NCI-H1694 treated with DMSO at 0.1 percent for 48 hours (cell line): ENCODE measurements around the gene FAM168B.

Experiments
- DNase-seq: peaks from one replicate; lab custom pipeline; 2025; lab: John Stamatoyannopoulos, UW

FAM168B gene

DNA sequence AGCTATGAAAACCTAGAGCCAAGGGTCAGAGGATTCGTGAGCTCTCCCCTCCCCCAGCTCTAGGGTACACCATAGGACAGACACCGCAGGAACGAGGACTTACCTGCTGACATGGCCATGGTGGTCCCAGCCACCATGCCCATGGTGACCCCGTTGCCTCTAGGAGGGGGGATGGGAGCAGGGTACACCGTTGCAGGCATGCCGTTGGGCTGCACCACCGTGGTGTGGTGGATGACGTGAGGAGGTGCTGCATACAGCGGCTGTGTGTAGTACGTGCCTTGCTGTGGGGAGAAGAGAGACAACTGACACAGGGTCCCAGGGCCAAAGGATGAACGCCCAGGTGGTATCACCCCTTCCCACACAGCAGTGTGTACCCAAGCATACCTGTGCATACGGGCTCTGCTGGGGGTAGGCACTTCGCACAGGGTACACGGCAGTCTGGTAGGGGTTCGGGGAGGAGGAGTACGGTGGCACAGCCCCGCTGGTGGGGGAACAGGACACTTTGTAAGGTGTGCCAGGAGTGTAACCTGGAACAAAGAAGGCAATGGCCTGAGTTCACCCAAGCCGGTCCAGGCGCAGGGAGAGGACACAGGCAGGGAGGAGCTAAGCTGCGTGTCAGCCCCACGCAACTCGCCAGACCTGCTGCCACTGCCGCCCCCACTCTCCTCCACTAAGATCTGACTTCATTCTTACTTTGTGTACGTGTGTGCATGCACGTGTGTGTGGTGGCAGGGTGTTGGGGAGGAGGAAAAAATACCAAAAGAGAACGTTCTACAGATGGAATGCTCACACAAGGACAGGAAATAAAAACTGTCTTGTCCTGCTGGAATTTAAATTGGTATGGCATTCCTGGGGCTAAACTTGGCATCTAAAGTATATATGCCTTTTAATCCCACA is 37.8 kb downstream of the FAM168B start:
- DNase-seq = no peak

DNA sequence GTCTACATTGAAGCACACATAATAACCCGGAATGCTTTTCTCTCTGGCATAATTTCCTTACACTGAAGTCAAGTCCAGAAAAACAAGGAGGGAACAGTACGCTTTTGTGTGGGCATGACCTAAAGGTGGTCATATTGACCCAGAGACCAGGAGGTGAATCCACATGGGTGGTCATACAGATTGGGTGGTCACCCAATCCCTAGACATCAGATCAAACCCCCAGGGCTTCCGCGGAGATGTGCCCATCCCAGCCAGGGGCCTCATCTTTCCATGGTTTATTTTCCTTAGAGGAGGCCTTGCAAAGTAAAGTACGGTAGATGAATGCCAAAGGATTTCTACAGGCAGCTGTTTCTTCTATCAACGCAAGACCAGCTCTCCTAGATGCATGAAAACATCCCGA is 38.8 kb downstream of the FAM168B start:
- no peak for DNase-seq

- no peak for DNase-seq
Observed at GRCh38 chr2:131052741-131053263, 40.5 kb downstream of the FAM168B start.

DNA sequence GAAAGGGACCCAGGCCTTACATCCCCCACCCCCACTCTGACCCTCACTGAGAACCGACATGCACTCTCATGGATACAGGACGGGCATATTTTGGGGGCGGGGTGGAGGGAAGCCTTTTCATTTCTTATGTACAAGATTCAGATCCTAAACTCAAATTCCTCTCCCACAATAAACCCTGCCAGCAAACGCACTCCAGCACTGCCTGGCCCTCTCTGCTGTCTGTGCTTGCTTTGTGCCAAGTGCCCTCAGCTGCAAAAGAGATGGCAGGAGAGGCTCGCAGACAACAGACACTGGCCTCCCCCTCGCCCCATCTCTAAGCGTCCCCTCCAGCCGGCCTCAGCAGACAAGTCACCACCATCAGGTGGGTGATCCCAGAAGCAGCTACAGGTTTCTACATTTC is 42.4 kb downstream of the FAM168B start:
- no peak for DNase-seq

GRCh38 chr2:131049150-131049718 is 44.0 kb downstream of the FAM168B start:
- DNase-seq = no peak

- no peak for DNase-seq
Observed at GRCh38 chr2:131048641-131049040, 44.6 kb downstream of the FAM168B start.

DNA sequence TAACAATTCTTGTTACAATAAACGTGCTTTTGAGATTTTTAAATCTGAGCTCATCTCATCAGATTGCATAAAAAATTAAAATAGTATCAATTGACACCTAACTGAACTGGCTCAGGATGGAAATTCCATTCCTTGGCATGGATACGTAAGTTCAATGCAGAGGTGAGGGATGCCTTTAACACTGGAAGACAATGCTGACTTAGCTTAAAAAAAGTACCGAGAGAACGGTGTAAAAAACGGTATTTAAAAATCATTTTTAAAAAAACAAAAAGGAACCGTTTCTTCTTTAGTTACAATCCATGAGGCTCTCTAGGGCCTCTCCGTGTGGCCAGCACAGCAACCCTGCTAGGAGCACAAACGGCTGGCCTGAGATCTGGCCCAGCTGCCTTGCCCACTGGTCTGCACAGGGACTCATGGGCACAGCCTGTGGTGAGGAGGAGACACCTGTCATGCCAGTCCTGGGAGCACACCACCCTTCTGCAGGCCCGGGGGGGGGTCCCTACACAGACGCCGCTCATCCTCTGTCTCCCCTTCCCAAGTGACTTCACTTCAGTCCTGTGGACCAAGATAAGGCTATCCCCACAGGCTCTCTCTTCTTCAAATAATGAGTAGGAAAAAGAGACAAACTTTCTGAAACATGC is 45.2 kb downstream of the FAM168B start:
- DNase-seq = no peak

- no peak for DNase-seq
Observed at GRCh38 chr2:131046918-131047652, 46.2 kb downstream of the FAM168B start.

GRCh38 chr2:131046028-131046917 is 47.0 kb downstream of the FAM168B start:
- no peak for DNase-seq

- DNase-seq = no peak
Observed at GRCh38 chr2:131045286-131046027, 47.8 kb downstream of the FAM168B start.

DNA sequence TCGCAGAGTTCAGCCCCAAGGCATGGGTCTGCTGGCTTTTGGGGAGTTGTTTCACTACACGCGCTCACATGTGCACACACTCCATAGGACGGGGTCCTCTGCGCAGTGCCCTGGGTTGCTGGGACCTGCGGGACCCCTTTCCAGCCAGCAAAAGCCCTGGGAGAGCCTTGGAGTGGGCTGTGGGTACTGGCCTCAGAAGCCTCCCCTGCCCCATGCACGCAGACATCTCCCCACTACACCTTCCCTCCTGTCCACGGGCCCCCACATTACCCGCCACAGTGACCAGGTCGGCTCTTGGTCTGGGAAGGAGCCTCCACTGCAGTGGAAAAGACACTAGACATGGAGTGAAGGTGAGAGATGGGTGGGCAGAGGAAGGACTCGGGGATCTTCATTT is 48.5 kb downstream of the FAM168B start:
- DNase-seq = no peak

DNA sequence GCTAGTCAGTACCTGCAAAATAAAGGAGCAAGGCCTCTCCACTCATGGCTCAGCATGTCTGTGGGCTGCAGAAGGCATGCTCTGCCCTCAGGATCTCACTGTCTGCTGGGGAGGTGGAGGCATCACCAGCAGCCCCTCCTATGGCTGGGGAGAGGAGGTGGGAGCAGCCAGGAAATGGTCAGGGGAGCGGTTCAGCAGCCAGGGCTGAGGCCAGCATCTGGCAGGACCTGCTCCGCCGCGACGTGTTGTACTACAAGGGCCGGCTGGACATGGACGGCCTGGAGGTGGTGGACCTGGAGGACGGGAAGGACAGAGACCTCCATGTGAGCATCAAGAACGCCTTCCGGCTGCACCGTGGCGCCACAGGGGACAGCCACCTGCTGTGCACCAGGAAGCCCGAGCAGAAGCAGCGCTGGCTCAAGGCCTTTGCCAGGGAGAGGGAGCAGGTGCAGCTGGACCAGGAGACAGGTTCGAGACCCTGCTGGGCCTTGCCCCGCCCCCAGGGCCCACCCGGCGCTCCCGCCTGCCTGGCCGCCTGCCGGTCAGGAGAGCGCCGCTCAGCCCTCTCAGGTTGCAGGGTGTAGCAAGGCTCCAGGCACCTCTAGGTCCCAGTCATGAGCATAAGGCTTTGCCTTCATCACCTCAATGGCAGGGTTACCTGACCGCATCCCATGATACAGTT is 49.0 kb downstream of the FAM168B start:
- no peak for DNase-seq

GRCh38 chr2:131043199-131044074 is 49.8 kb downstream of the FAM168B start:
- DNase-seq = no peak

DNA sequence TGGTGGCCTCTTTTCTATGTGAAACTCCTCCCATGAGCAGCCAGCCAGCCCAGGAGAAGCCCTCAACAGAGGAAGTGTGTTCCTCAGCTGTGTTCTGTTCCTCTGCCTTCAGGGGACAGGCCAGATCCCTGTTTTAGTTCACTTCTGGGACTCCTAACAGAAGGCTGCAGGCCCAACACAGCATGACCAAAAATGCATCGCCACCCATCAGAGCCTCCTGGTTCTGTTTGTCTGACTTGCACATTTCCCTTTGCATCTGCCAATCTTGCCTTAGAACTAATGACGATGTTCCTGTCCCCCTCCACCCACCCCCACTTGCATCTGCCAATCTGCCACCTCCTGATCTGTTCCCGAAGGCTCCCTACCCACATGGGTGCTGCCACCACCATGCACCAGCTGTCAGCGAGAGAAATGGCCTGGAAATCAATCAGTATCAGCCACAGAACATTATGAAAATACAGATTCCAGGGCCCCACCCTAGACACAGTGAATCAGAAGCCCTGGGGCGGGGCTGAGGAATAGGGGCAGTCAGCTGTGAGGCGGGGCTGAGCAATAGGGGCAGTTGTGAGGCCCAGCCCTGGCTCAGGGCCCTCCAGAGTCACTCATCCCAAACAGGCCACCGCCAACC is 51.0 kb downstream of the FAM168B start:
- DNase-seq = peak; percentile 65

GRCh38 chr2:131041402-131042147 is 51.7 kb downstream of the FAM168B start:
- DNase-seq = no peak

GRCh38 chr2:131040661-131041401 is 52.4 kb downstream of the FAM168B start:
- no peak for DNase-seq
